Measurements from ENCODE around the gene ABO.
"Not testable (repeated sequence)": the region's sequence is repeated elsewhere in the genome, so short reads cannot be mapped to it uniquely, and the experiment has no call there.

ABO gene

DNA sequence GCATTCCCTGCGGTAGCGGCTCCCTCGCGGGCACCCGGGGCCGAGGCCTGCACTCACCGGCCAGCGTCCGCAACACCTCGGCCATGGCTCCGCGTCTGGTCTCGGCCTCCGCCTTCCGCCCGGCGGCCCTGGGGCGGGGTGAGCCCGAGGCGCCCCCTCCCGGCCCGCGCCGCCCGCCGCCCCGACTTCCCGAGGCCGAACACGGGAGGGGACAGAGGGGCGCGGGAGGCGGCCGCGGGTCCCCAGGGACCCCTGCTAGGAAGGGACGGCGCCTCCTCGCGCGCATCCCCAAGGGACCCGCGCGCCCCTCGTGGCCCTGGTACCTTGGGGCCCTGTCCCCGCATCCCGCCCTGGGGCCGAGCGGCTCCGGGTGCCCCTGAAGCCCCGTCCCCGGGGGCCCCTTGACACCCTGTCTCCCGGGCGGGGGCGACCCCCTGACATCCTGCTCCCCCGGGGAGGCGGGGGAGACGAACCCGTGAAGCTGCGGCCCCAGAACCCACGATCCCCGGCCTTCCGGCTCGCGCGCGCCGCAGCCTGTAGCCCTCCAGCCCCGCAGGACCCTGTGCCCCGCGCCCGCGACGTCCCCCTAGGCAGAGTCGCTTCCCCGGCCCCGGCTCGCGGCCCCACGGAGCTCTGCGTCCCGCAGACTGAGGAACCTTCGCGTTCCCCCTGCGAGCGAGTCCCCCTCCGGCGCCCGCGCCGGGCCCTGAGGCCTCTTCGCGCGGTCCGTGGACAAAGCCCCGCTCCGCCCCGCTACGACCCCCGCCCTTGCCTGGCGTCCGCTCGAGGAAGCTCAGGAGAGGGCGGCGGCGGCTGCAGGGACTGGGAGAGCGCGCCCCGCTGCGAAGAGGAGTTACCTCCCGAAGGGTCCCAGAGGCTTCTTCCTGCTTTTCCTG, at the start of gene ABO:
TSS of gene ABO (minus strand) at position 97 of the 896 bp plus-strand sequence.
- no peak for DNase-seq

DNA sequence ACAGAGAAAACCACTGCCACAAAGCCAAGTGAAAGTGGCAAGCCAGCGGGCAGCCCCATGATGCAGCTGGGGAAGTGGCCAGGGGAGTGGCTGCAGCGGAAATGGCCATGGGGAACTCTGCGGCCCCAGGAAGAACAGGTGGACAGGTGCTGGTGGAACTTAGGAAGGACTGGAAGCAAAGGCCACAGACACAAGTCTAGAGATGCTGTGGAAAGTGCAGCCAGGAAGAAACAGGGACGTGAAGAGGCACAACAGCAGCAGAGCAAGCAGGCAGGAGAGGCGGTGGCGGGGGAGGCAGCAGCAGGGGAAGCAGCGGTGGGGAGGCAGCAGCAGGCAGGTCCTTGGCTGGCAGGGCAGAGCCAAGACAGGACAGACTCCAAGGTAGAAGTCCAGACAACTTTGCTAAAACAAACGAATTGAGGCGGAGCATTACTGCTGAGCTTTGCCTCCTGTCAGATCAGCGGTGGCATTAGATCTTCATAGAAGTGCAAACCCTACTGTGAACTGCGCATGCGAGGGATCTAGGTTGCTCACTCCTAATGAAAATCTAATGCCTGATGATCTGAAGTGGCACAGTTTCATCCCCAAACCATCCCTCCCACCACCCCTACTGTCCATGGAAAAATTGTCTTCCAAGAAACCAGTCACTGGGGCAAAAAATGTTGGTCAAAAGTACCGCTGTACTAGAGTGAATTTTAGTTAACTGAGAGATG, 49.1 kb upstream of the ABO start:
- DNase-seq, result no peak

DNA sequence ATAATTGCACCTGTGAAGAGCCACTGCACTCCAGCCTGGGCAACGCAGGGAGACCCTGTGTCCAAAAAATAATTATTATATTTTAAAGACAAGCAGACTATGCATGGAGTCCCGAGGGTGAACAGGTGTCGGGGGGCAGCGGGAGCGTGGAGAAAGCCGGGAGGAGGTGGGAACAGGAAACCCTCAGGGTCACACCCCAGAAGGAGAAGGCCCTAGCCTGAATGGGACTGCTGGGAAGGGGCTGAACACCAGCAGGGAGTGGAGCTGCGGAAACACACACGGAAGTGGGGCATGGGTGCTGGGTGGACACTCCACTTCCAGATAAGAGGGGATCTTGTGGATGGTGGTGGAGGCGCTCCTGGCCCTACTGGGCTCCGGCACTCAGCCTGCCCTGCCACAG, 48.2 kb upstream of the ABO start:
- no peak for DNase-seq

DNA sequence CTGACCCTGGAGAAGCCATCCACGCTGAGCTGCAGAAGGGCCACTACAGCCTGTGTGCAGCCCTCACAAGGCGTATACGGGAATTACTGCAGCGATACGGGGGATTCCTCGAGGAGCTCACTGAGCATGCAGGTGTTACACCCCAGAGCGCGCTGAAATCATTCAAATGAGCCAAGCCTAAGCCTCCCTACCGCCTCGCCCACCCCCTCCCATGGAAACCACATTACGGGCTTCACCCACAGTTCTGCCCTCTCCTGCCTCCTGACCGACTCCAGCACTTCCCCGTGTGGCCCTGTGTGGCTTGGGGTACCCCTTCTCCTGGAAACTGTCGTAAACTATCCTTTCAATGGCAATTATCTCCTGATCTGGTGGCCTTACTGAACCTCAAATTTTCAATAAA, 47.7 kb upstream of the ABO start:
- DNase-seq, result no peak

DNA sequence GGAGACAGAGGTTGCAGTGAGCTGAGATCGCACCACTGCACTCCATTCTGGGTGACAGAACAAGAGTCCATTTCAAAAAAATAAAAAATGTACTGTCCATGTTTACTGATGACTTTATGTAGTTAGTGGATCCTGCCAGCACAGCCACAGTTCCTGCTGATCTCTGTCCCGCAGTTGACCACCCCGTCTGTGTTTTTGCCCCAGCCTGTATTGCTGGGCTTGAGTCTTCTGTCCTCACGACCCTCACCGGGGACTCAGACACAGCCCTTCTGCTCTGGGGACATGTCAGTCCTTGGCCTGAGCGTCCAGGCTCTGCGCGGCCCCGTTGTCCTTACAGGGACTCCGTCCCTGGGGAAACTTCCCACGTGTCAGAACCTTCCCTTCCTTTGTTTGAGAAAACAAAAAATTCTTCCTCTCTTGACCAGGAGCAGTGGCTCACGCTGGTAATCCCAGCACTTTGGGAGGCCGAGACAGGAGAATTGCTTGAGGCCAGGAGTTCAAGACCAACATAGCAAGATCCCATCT, 46.5 kb upstream of the ABO start:
- no peak for DNase-seq

DNA sequence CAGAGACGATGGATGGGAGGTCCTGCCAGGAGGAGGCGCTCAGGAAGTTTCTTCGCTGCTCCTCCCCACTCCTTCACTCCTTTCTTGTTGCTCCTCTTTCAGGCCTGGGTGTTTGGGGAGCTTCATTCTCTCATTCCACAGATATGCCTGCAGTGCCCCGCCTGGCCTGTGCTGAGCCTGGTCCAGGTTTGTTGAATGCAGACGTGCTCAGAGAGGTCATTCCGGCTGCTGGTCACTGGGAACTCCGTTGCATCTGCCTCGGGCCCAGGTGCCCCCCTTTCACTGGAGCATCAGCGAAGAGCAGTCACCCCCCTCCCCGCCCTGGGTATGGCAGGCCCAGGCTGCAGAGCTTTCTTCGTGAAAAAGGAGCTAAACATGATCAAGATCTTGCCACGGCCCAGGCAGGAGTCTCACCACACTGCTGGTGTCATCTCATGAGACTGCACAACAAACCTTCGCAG, 45.5 kb upstream of the ABO start:
- DNase-seq, result no peak

DNA sequence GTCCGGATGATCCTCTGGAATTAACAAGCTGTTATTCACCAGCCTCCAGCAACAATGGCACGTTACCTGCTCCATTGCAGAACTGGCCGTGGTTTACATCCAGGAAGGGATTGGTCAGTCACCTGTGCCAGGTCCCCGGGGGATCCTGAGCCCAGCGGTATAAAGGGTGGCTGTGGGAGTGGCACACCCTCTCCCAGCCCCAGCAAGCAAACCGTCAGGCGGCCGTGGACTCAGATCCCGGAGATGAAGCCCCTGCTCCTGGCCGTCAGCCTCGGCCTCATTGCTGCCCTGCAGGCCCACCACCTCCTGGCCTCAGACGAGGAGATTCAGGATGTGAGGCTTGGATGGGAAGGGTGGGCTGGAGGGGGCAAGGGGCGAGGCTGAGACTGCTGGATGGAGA, 42.5 kb upstream of the ABO start:
- not testable (repeated sequence) for DNase-seq

DNA sequence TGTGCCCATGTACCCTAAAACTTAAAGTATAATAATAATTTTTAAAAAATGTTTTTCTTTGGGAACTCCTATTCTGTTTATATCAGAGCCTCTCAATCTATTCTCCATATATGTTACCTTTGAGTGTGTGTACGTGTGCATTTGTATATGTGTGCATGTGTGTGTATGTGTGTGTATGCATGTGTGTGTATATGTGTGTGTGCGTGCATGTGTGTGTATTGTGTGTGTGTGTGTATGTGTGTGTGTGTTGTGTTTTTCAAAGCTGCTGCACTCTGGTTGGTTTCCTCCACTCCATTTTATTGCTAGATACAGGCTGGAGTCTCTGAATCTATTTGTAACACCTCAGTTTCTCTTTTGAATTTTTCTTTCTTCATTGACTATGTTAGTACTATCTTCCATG, 41.0 kb upstream of the ABO start:
- no peak for DNase-seq

DNA sequence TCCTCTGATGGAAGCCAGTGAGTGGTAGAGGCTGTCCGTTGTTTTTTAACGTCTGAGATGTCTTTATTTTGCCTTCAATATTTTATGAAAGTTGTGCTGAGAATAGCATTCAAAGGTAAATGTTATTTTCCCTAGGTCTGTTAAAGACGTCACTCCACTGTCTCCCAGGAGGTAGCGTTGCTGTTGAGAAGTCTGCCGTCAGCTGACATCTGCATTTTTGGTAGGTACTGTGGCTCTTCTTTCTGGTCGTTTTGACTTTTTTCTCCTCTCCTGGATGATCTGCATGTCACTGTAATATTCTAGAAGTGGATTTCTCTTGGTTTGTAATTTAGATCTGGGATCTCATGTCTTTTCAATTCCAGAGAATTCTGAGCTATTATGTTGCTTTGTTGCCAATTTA, 34.6 kb upstream of the ABO start:
- DNase-seq, result no peak

DNA sequence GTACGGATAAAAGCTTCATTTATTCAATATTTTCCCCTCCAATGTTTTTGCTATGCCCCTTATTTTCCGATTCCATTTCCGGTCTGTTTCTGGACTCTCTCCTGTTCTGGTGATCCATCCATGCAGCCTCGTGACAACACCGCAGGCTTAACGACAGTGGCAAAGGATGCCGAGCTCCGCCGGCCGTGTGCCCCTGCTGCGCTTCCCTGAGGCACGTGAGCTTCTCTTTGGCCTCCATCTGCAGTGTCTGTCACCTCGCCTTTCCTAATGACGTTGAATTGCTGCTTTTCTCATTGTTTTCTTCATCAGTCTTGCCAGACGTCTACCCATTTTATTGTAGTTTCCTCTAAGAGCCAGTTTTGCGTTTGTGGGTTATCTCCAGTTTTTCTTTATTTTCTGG, 32.3 kb upstream of the ABO start:
- no peak for DNase-seq

DNA sequence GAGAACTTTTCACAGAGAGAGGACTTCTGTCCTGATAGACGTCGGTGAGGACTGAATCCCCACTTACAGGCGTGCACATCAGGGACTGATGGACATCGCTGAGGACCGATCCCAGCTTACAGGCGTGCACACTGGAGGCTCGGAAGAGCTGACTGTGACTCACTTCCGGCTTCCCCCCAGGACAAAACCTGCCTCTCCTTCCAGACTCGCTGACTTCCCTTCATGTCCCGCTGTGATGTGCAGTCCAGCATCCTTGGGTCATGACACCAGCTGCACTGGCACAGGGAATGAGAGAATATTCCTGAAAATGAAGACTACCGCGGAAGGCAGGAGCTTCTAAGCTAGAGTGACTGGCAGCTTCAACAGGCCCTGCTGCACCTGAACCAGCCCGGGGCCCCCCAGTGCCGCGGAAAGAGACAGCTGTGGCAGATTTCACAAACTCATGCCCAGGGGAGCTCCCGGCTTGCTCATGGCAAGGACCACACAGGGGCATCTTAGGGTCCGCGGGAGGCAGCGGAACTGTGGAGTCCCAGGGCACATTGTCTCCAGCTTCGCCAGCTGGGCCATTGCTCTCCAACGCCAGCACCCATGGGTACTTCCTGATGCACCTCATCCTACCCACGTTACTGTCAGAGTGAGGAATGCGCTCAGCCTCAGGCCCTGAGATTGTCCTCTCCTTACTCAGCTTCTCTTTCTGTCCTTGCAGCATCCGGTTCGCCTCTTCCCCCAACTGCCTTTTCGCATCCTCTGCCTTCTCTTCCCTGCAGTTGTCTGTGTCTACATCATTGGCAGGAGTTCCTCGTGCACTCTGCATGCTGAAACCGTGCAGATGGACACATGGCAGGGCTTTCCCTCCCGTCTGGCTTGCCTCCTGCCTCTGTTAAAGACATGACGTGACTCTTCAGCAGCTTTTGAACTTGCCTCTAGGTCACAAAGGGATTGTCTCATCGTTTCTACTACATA, 31.5 kb upstream of the ABO start:
- DNase-seq, result no peak

DNA sequence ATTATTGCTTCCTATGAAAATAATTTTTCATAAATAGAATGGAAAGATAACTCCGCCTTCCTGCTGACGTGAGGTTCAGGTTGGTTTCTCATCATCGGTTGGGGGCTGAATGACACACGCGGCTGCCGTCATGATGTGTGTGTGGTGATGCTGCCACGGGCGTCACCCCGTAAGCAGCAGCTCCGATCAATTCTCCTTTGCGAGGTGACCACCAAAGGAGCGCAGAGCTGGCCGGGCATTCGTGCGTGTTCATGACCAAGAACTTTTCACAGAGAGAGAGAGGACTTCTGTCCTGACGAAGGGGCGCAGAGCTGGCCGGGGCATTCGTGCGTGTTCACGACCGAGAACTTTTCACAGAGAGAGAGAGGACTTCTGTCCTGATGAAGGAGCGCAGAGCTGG, 30.7 kb upstream of the ABO start:
- DNase-seq, result no peak

DNA sequence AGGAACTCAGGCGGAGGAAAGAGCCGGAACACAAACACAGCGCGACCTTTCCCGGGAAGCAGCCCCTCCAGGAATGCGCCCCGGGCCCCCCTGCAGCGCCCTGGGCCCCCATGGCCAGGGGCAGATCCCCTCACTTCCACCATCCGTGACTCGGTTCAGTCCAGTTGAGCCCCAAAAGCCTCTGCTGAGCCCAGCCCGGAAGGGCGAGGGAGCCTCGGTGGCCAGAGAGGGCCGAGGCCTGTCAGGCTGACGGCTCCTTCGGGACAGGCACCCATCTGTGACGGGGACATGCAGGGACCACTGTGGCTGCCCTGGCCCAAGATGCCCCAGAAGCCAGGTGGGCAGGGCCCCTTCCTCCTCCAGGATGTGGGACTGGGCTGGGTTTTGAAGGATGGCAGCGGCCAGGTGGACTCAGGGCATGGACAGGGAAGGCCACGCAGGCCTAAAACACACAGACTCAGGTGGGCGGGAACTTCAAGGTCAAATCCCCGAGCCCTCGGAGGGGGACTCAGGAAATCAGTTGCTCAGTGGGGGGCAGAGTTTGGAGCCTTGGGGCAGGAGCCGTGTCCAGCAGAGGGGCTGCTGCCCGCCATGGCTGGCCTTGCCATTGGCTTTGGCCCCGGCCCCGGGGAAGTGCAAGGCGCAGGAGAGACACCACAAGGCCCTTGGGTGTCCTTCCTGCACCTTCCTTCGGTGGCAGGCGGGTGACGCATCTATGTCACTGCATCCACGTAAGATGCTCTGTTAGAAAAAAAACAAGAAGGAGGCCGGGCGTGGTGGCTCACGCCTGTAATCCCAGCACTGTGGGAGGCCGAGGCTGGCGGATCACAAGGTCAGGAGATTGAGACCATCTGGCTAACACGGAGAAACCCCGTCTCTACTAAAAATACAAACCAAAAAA, 29.7 kb upstream of the ABO start:
- DNase-seq, result no peak

DNA sequence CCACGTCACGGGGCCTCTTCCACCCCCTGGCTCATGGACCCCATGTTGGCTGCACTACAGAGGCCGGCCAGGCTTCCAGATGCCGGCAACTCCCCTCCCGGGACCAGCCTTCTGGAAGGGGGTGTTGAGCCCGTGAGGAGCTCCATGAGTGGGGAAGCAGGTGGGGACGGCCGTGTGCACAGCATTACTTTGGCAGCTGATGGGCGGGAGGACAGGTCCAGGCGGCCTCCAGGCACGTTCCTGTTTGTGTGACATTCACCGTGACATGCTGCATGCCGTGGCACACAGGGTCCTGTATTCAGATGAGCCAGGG, 29.1 kb upstream of the ABO start:
- DNase-seq, result no peak

DNA sequence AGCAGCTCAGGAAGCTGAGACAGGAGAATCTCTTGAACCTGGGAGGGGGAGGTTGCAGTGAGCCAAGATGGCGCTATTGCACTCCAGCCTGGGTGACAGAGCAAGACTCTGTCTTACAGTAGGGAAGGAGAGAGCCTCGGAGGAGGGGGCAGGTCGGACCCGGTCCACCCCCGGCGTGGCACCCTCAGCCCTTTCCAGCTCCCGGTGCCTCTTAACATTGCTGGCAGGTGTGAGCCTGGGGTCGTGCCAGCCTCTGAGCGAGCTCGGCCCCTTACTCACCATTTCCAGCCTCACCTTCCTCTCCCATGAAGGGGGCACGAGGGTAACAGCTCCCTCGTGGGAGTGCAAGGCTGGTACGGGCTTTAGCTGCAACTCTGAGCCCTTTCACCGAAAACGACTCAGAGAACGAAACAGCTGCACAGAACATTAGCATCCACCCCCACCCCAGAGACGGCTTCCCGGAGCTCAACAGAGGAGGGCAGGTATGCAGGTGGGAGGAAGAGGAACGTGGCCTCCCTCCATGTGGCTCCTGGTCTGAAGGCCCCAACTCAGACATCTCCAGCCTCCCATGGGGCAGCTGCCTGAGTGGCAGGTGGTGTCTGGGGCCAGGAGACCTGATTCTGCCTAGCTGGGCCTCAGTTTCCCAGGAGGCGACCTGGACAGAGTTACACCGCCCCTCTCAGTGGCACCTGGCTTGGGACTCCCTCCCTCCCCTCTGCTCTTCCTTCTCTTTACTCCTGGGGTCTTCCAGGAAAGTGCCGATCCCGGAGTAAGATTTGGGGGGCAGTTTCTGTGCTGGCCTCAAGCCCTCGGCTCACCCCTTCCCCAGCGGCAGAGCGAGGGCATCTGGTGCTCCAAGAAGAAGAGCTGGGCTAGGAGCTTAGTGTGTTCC, 28.5 kb upstream of the ABO start:
- no peak for DNase-seq

DNA sequence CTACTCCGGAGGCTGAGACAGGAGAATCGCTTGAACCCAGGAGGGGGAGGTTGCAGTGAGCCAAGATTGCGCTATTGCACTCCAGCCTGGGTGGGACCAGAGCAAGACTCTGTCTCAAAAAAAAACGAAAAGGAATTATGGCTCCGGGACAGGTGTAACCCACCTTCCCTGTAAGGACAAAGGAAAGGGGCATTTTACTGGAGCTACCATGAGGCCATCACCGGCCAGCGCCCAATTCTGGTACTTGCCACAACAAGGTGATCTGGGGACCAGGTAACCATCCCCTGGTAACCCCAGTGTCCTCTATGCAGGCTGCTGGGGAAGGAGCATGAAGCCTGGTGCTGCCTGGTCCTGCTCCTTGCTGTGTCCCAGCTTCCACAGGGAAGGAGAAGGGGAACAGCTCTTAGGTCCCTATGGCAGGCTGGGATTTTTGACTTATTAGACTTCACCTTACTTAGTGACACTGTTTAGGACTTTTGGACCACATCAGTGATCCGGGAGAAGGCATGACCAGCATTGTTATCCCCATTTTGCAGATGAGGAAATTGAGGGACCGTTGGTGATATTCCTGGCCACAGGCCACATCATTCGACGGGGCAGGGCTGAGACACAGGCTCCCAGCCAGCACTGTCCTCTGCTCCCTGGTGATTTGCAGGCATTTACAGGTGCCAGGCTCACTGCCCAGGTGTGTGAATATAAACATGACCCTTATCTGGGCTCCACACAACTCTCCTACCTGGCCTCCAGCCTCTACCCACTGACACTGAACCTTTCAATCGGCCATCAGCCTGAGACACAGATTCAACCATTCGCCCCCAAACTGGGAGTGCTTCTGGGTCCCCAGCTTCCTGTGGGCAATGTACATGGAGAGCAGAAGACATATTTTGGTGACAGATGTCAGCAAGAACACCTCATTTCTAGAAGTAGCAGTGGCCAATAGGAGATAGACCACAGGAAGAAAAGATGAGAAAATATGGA, 26.5 kb upstream of the ABO start:
- no peak for DNase-seq

DNA sequence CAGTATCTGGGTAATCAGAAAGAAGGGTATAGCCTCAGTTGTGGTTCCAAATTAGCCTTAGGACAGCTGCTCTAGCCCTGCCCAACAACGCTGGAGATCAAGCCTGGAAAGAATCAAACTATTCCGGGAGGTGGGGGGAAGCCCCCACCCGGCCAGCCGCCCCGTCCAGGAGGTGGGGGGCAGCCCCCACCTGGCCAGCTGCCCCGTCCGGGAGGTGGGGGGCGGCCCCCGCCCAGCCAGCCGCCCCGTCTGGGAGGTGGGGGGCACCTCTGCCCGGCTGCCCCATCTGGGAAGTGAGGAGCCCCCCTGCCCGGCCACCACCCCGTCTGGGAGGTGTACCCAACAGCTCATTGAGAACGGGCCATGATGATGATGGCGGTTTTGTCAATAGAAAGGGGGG, 25.0 kb upstream of the ABO start:
- DNase-seq, result not testable (repeated sequence)

DNA sequence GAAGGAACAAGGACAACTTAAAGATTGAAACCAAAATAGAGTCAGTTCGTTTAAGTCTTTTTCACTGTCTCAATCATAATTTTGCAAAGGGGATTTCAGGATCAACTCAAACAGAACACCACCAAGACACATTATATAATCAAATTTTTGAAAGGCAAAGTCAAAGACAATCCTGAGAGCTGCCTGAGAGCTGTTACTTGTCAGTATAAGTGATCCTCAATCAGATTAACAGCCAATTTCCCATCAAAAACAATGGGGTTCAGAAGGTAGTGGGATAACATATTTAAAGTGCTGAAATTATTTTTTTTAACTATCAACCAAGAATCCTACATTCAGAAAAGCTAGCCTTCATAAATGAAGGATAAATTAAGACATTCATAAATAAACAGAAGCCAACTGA, 19.3 kb upstream of the ABO start:
- DNase-seq, result no peak

DNA sequence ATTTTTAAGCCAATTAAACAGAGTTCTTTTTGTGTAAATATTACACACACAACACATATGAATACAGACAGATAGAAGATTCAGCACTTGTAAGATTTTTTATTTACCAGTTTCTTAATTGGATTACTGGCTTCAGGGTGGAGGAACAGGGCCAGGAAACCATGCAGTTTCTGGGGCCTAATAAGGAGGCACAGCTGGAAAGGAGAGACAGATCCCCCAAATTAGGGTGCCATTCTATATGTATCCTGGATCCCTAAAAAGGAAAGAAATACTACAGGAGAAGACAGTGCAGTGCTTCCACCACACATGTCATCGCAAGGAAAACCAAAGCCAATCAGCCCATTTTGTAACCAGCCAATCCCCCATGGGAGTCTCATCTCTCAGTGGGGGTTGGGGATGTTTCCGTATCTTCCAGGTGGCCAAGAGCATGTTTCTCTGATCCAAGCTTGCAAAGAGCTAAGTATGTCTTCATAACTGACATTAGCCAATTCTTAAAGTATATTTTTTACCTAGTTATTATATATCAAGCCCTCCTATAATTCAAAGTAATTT, 15.8 kb upstream of the ABO start:
- DNase-seq, result no peak
